Retinal pigment epithelial cell (primary cell): ENCODE data around the gene ELSPBP1.

ENCODE experiments used
- DNase-seq: peaks from one replicate; pipeline ENCODE4 v3.0.0-alpha.2; 2010; ENCODE audit warnings: low read depth
- H3K4me3 ChIP-seq: 2 replicates; pipeline ENCODE4 v1.5.1; 2011; ENCODE audit warnings: mild to moderate bottlenecking, low read length, control low read depth, moderate library complexity
- CTCF ChIP-seq: conservative IDR thresholded peaks from 2 replicates; pipeline ENCODE4 v1.5.1; 2011; ENCODE audit warnings: low read depth, low read length, control low read depth, inconsistent platforms

The ELSPBP1 gene

GRCh38 chr19:47998800-47999199, 4.4 kb downstream of the ELSPBP1 start:
- no peak overlapping the region for H3K4me3 ChIP-seq
- no peak for TF ChIP-seq CTCF
- DNase-seq = no peak

- H3K4me3 ChIP-seq = no peak overlapping the region
- no peak for DNase-seq
- no peak for TF ChIP-seq CTCF
Observed at GRCh38 chr19:48000846-48001245, 6.4 kb downstream of the ELSPBP1 start.

GRCh38 chr19:48004236-48004635, 9.8 kb downstream of the ELSPBP1 start:
- no peak overlapping the region for H3K4me3 ChIP-seq
- TF ChIP-seq CTCF = no peak
- no peak for DNase-seq

GRCh38 chr19:48006762-48007161, 12.3 kb downstream of the ELSPBP1 start:
- no peak for DNase-seq
- no peak for TF ChIP-seq CTCF

GRCh38 chr19:48010932-48011758, 16.7 kb downstream of the ELSPBP1 start:
- DNase-seq = no peak
- no peak for TF ChIP-seq CTCF
- H3K4me3 ChIP-seq = no peak overlapping the region

More at GRCh38 chr19:48006762-48007161, 12.3 kb downstream of the ELSPBP1 start:
- no peak overlapping the region for H3K4me3 ChIP-seq

GRCh38 chr19:48020686-48021085, 26.3 kb downstream of the ELSPBP1 start:
- DNase-seq = no peak
- no peak overlapping the region for H3K4me3 ChIP-seq
- TF ChIP-seq CTCF = no peak

GRCh38 chr19:48023011-48023410, 28.6 kb downstream of the ELSPBP1 start:
- no peak for TF ChIP-seq CTCF

More at GRCh38 chr19:48023011-48023410, 28.6 kb downstream of the ELSPBP1 start:
- H3K4me3 ChIP-seq = no peak overlapping the region
- no peak for DNase-seq
